HG03442 (cell line): ENCODE measurements around the gene CPT1A.

Experiments used
- ATAC-seq: cut with Tn5 transposase; IDR thresholded peaks from one replicate; pipeline ENCODE4 v1.9.1; 2021; ENCODE audit warnings: mild to moderate bottlenecking, moderate library complexity; ENCODE audit not compliant: unreplicated experiment

The CPT1A gene

DNA sequence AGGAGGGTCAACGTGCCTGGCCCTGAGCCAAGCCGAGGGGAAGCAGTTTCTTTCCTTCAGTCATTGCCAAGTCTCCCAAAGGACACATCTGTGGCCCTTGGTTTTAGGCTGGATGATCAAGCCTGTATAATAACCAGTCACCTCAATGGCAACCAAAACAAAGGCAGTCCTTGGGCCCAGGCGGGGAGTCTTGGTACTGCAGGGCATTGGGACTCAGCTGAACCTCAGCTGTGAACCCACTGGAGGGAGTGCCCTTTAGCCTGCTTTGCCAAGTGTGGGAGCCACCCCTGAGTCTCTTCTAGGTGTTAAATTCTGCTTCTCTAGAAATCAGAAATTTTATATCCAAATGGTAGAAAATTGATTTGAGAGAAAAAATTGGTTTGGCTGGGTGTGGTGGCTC lies 36.9 kb downstream of the CPT1A start:
- no peak for ATAC-seq

DNA sequence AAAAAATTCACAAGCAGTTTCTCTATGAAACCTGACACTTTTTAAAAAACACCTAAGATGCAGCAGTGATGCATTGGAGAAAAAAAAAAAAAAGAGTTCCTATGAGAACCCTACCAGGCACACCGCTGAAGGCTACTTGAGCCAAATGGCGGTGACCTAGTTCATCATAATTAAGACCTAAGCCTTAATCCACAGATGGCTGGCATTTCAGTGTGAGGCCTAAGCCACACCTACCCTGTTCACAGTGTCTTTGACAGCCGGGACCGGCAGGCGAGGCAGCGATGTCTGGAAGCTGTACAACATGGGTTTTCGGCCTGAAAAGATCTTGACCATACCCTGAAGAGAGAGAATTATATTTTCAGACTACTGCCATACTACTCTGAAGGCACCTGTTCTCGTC lies 38.0 kb downstream of the CPT1A start:
- no peak for ATAC-seq

DNA sequence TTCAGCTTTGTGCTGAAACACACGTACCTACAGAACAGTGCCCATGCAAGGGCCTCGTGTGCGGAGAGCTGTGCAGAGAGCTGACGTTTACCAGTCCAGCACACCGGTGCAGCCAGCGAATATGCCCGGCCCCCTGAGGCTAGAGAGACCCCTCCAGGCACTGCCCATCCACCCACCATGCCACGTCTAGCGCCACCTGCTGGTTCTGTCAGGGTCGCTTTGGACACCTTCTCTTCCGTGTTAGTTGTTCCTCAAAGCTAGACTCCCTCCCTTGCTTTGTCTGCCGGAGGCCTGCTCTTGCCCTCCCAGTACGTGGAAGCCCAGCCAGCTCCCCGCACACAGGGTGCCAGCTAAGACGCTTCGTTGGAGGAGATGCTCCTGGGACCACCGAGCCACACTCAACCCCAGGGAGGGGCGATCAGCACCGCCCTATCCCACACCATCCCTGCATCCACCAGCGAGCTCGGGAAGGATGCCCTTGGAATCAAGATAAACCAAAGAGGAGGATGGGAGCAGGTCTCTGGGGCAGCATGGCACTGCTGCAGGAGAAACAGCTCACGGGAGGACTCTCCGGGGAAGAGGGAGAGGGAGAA lies 43.4 kb downstream of the CPT1A start:
- ATAC-seq, result no peak

GRCh38 chr11:68796801-68797200 lies 44.9 kb downstream of the CPT1A start:
- ATAC-seq, result no peak

DNA sequence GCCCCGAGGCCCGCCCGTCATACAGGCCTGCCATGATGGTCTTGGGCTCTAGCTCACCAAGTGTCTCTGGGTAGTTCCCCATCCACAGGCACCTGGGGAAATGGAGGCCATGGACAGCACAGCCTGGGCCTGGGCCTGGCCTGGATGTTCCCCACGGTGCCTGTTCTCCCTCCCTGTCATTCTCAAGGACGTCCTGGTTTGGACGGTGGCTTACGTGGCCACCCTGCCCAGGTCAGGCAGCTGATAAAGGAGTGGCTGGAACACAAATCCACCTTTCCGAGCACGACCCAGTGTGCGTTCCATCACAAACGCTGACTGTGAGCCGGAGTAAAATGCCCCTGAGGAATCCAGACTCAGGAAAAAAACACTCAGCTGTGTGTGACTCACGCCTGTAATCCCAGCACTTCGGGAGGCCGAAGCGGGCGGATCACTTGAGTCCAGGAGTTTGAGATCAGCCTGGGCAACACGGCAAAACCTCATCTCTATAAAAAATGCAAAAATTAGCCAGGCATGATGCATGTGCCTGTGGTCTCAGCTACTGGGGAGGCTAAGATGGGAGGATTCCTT lies 49.2 kb downstream of the CPT1A start:
- no peak for ATAC-seq

- no peak for ATAC-seq
Measured at GRCh38 chr11:68784653-68785052, 57.1 kb downstream of the CPT1A start.

GRCh38 chr11:68783216-68783821 lies 58.4 kb downstream of the CPT1A start:
- no peak for ATAC-seq

GRCh38 chr11:68782711-68783110 lies 59.0 kb downstream of the CPT1A start:
- ATAC-seq, result no peak

GRCh38 chr11:68780829-68781228 lies 60.9 kb downstream of the CPT1A start:
- no peak for ATAC-seq

DNA sequence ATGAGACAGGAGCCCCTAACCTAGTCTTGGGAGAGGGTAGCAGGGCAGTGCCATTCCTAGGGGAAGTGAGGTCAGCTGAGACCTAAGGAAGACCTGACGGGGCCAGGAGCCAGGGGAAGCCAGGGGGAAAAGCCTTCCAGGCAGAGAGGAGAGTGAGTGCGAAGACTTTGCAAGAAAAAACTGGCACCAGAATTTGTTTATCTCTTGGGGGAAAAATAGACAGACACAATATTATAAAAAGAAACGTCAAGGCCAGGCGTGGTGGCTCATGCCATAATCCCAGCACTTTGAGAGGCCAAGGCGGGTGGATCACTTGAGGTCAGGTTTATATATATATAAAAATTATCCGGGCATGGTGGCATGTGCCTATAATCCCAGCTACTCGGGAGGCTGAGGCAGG lies 63.5 kb downstream of the CPT1A start:
- no peak for ATAC-seq

DNA sequence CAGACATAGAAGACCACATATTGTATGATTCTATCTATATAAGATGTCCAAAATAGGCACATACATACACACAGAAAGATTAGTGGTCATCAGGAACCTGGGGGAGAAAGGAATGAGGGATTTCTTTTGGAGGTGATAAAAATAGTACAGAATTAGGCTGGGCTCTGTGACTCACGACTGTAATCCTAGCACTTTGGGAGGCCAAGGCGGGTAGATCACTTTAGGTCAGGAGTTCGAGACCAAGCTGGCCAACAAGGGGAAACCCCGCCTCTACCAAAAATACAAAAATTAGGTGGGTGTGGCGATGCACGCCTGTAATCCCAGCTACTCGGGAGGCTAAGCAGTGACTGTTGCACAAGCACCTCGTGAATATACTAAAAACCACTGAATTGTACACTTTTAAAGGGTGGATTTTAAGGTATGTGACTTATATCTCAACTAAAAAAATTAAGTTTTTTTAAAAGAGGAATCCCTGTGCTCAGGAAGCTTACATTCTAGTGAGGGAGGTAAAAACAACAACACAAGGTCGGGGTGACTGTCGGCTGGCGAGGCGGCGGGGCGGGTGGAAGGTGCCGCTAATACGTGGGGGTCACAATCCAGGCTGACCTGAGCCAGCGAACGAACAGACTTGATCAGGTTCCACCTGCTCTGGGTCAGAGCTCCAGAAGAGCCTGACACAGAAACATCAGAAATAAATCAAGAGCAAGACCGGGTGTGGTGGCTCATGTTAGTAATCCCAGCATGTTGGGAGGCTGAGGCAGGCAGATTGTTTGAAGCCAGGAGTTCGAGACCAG lies 65.1 kb downstream of the CPT1A start:
- ATAC-seq, result no peak

DNA sequence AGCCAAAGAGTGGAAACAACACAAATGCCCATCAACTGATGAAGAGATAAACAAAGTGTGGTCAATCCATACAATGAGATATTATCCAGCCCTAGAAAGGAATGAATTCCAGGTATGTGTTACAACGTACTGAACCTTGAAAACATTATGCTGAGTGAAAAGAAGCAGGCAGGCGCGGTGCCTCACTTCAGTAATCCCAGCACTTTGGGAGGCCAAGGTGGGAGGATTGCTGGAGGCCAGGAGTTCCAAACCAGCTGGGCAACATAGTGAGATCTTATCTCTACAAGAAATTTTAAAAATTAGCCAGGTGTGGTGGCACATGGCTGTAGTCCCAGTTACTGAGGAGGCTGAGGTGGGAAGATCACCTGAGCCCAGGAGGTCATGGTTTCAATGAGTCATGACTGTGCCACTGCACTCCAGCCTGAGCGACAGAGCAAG lies 65.7 kb downstream of the CPT1A start:
- no peak for ATAC-seq

GRCh38 chr11:68774194-68774585 lies 67.5 kb downstream of the CPT1A start:
- no peak for ATAC-seq

DNA sequence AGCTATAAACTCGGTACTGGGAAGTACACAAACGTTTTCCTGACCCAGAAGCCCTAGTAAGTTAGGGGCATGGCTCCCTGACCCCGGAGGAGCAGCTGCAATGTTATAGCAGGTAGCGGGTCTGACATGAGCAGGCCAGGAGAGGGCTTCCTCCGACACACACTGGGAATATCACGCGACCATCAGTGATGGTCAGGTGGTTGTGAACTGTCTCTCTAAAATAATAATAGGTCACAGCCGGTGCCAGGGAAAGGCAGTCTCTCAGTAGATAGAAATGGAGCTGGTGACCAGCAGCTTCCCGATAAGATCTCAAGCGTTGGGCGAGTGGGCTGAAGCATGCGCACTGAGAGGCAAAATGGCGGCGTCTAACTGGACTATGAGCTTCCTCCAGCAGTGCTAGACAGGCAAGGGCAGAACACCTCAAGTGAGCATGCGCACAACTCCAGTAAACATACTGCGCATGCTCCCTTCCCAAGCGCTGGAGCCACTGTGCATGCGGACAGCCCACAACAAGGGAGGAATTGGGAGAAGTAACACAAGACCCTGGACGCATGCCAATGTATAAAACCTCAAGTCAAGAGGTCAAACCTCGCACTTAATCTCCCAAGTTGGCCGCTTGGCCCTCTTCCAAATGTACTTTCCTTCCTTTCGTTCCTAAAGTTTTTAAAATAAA lies 68.1 kb downstream of the CPT1A start:
- ATAC-seq, result no peak

GRCh38 chr11:68772936-68773335 lies 68.8 kb downstream of the CPT1A start:
- no peak for ATAC-seq

GRCh38 chr11:68770781-68771180 lies 70.9 kb downstream of the CPT1A start:
- ATAC-seq, result no peak

- ATAC-seq, result no peak
Measured at GRCh38 chr11:68767672-68768071, 74.0 kb downstream of the CPT1A start.

GRCh38 chr11:68766786-68767185 lies 74.9 kb downstream of the CPT1A start:
- no peak for ATAC-seq

- no peak for ATAC-seq
Measured at GRCh38 chr11:68764746-68765145, 77.0 kb downstream of the CPT1A start.

DNA sequence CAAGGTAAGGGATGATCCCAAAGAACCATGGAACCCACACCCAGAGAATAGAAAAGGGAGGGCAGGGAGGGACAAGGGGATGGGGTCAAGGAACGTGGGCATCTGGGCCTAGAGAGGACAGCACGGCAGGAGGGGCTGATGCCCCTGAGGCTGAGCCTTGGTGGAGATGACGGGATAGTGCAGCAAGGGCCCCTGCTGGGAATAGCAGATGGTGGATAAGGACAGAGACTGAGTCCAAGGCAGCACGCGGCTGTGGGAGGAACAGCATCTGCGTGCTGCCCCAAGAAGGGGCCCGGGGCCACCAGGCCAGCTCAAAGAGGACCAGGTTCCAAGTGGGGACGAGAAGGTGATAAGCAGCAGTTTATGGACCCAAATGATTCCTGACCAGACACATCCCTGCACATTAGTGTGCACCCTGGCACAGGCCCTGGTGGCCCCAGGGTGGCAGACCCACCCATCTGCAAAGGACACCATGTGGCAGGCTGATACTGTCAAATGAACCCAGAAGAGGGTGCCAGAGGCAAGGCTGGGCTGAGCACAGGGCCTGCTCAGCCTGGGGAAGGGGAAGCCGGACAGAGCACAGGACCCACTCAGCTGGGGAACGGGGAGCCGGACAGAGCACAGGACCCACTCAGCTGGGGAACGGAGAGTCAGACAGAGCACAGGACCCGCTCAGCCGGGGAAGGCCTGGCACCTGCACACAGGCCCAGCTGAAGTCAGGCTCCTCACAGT lies 77.6 kb downstream of the CPT1A start:
- ATAC-seq, result no peak
